Activated T-cell treated with anti-CD3 and anti-CD28 coated beads, Interleukin-2, amount 50 U/mL, for 72 hours (primary cell): ENCODE data around the gene CYBRD1. TPM values are rescaled to one million over a fixed set of nuclear protein-coding genes. Genes with fewer than 3 reads are reported as not detected.

ENCODE experiments used
- ATAC-seq, 2 donors: fragments of 150-1000 bp; cut with Tn5 transposase; replicated peaks in 1 of 2; 2 replicates each; pipeline ENCODE4 v1.10.0; 2021; ENCODE audit warnings: moderate library complexity in 2 of 2, mild to moderate bottlenecking in 1 of 2
- DNase-seq, 2 donors: peaks; one replicate each; pipeline ENCODE4 v3.0.0; 2021 to 2022; ENCODE audit warnings: mixed read lengths in 1 of 2
- H3K27ac Mint-ChIP-seq: one replicate; pipeline ENCODE4 v1.8.0; 2022; ENCODE audit warnings: mild to moderate bottlenecking, moderate library complexity, mixed read lengths
- H3K27me3 Mint-ChIP-seq: one replicate; pipeline ENCODE4 v1.8.0; 2022; ENCODE audit warnings: low read depth, mixed read lengths
- H3K36me3 Mint-ChIP-seq, 2 donors: one replicate each; pipeline ENCODE4 v1.8.0; 2022; ENCODE audit warnings: mixed read lengths in 2 of 2, mild to moderate bottlenecking in 1 of 2; ENCODE audit not compliant: insufficient read depth in 2 of 2
- H3K4me1 Mint-ChIP-seq: one replicate; pipeline ENCODE4 v1.8.0; 2022; ENCODE audit warnings: low read depth, mixed read lengths
- H3K4me3 Mint-ChIP-seq, 2 donors: one replicate each; pipeline ENCODE4 v1.8.0; 2022; ENCODE audit warnings: mild to moderate bottlenecking in 2 of 2, mixed read lengths in 2 of 2, moderate library complexity in 2 of 2
- H3K9me3 Mint-ChIP-seq, 2 donors: one replicate each; pipeline ENCODE4 v1.8.0; 2022; ENCODE audit warnings: mixed read lengths in 2 of 2
- total RNA-seq, 2 donors: library from RNA; stranded (reverse); gene quantifications; one replicate each; pipeline ENCODE4 v1.2.3, GENCODE V29; 2022

Gene CYBRD1, protein sequence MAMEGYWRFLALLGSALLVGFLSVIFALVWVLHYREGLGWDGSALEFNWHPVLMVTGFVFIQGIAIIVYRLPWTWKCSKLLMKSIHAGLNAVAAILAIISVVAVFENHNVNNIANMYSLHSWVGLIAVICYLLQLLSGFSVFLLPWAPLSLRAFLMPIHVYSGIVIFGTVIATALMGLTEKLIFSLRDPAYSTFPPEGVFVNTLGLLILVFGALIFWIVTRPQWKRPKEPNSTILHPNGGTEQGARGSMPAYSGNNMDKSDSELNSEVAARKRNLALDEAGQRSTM
- total RNA-seq: 1 to 10 TPM; 1.1 to 3.2 TPM

DNA sequence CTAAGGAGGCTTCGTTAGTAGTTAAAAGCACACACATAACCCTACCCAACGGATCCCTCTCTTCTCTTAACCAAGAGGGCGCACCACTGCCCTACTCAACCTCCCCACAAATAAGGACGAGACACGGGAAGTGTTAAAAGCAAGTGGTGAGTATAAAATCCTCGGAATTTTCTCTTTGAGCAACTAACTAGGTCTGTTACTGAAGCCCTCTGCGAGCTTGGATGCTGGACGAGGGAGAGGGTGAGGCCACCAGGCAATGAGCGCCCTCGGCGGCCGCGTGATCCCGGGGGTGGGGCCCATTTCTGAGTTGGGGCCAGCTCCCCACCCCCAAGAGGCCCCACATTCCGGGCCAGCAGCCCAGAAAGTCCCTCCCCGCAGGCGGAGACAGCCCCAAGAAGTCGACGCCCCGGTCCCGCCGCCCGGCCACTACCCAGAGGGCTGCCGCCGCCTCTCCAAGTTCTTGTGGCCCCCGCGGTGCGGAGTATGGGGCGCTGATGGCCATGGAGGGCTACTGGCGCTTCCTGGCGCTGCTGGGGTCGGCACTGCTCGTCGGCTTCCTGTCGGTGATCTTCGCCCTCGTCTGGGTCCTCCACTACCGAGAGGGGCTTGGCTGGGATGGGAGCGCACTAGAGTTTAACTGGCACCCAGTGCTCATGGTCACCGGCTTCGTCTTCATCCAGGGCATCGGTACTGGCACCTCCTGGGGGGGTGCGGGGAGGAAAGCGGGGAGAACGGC lies at the start of gene CYBRD1:
TSS of gene CYBRD1 (plus strand) at position 423 of the 736 bp plus-strand sequence. CDS start at position 495, 72 bp downstream.
- H3K36me3 Mint-ChIP-seq: peaks cover 0 to 1% of the 10 kb centered on the region in 2 donors

GRCh38 chr2:171475979-171476378 lies 46.3 kb upstream of the CYBRD1 start:
- Mint-ChIP-seq H3K4me1 (no peaks in the 10 kb centered on the region), H3K27me3 (no peaks in the 10 kb centered on the region), H3K4me3 (no peak overlapping the region), H3K36me3 (peaks cover 5 to 13% of the 10 kb centered on the region in 2 donors), H3K27ac (no peak overlapping the region), H3K9me3 (no peaks in the 10 kb centered on the region)
- DNase-seq (no peak), ATAC-seq (no peak)

More for the DNA sequence above, at the start of gene CYBRD1:
- Mint-ChIP-seq H3K27me3 (peaks cover 50% of the 10 kb centered on the region), H3K9me3 (no peaks in the 10 kb centered on the region), H3K4me1 (peaks cover 10% of the 10 kb centered on the region), H3K27ac (peak within 1 kb of the TSS; percentile 16), H3K4me3 (peak within 1 kb of the TSS; percentile 86 to 89)
- DNase-seq: peak; percentile 35 to 49
- peak; percentile 66 to 67 for ATAC-seq

DNA sequence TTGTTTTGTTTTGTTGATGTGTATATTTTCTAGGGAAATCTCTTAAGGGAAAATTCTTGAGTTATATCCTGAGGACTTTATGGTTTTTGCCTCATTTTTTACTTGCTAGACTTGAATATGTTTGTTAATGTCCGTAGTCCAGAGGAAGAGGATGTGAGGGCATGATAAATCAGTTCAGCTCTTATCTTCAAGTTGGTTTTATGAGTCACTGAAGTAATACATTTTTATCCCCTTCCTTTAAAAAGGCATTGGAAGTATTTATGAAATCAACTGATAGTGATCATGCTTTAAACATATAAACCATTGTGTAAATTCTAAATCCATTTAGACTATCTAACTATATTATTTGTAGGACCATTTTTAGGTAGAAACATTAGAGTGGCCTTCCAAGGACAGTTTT lies 43.9 kb upstream of the CYBRD1 start:
- no peak overlapping the region for H3K27ac Mint-ChIP-seq
- no peaks in the 10 kb centered on the region for H3K4me1 Mint-ChIP-seq
- H3K4me3 Mint-ChIP-seq: no peak overlapping the region
- DNase-seq (no peak), ATAC-seq (no peak)
- no peaks in the 10 kb centered on the region for H3K27me3 Mint-ChIP-seq
- peaks cover 3 to 12% of the 10 kb centered on the region in 2 donors for H3K36me3 Mint-ChIP-seq
- no peaks in the 10 kb centered on the region for H3K9me3 Mint-ChIP-seq

- ATAC-seq (peak; percentile 27 to 55), DNase-seq (peak in 1 of 2 donors; percentile 1)
- H3K27ac Mint-ChIP-seq: no peak overlapping the region
- H3K27me3 Mint-ChIP-seq: no peaks in the 10 kb centered on the region
- H3K36me3 Mint-ChIP-seq: peaks cover 3 to 11% of the 10 kb centered on the region in 2 donors
- H3K4me1 Mint-ChIP-seq: no peaks in the 10 kb centered on the region
- no peaks in the 10 kb centered on the region for H3K9me3 Mint-ChIP-seq
- no peak overlapping the region for H3K4me3 Mint-ChIP-seq
Measured at GRCh38 chr2:171479154-171479814, 43.0 kb upstream of the CYBRD1 start.

DNA sequence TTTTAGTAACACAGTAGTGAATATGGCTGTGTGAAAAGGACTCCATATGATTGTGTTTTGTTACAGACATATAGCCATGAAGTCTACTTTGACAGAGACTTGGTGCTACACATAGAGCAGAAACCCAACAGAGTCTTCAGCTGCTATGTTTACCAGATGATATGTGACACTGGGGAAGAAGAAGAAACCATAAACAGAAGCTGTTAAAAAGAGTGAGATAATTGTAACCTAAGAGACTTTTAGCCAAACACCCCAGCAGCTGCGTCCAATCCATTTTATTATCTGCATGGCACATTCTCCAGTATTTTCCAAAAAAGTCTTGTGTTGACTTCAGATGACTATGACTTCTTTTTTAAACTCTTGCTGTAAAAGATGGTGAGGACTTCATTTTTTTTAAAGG lies 41.4 kb upstream of the CYBRD1 start:
- Mint-ChIP-seq H3K4me1 (no peaks in the 10 kb centered on the region), H3K27me3 (no peaks in the 10 kb centered on the region), H3K27ac (no peak overlapping the region), H3K4me3 (no peak overlapping the region), H3K9me3 (no peaks in the 10 kb centered on the region), H3K36me3 (peaks cover 0 to 7% of the 10 kb centered on the region in 2 donors)
- no peak for ATAC-seq
- no peak for DNase-seq

DNA sequence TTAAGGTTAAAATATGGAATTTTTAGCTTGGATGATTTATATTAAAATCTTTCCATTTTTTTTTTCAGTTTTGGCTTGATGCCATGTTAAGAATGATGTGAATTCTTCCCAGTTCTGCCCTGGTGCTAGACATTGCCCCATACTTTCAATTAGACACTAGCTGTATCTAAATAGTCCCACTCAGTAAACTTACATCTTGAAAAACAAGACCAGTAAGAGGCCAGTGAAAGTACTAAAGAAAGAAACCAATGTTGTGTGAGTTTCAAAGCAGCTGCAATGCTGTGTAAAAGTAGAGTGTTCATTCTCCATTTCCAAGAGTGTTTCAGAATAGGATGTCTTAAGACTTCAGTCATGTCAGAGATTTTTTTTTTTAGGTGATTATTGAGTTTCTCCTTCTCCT lies 40.0 kb upstream of the CYBRD1 start:
- no peak overlapping the region for H3K4me3 Mint-ChIP-seq
- no peaks in the 10 kb centered on the region for H3K27me3 Mint-ChIP-seq
- no peaks in the 10 kb centered on the region for H3K9me3 Mint-ChIP-seq
- H3K36me3 Mint-ChIP-seq: peaks cover 0 to 9% of the 10 kb centered on the region in 2 donors
- no peaks in the 10 kb centered on the region for H3K4me1 Mint-ChIP-seq
- H3K27ac Mint-ChIP-seq: no peak overlapping the region
- ATAC-seq (no peak), DNase-seq (no peak)

DNA sequence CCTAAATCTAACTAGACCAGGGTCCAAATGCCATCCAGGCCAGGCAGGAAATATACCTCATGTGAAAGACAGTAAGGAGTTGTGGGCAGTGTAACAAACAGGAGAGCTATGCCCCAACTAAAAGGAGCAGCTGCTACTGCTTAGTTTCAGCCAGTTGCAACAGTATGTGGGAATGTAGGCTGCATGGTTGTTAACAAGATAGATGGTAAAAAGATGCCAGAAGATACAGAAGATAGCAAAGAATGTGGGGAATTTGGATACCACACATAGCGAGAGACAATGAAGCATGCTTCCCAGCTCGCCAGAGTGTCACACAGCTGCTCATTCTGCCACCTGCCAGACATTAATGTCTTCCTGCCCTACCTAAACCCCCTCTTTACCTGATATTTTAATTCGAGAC lies 39.4 kb upstream of the CYBRD1 start:
- no peaks in the 10 kb centered on the region for H3K4me1 Mint-ChIP-seq
- ATAC-seq (no peak), DNase-seq (no peak)
- no peaks in the 10 kb centered on the region for H3K27me3 Mint-ChIP-seq
- H3K36me3 Mint-ChIP-seq: peaks cover 0 to 14% of the 10 kb centered on the region in 2 donors
- H3K27ac Mint-ChIP-seq: no peak overlapping the region
- no peak overlapping the region for H3K4me3 Mint-ChIP-seq
- no peaks in the 10 kb centered on the region for H3K9me3 Mint-ChIP-seq

- H3K9me3 Mint-ChIP-seq: peaks cover 0 to 4% of the 10 kb centered on the region in 2 donors
- H3K27ac Mint-ChIP-seq: no peak overlapping the region
- H3K36me3 Mint-ChIP-seq: peaks cover 0 to 15% of the 10 kb centered on the region in 2 donors
- DNase-seq (no peak), ATAC-seq (no peak)
- H3K27me3 Mint-ChIP-seq: no peaks in the 10 kb centered on the region
- no peak overlapping the region for H3K4me3 Mint-ChIP-seq
- no peaks in the 10 kb centered on the region for H3K4me1 Mint-ChIP-seq
Measured at GRCh38 chr2:171483793-171484192, 38.5 kb upstream of the CYBRD1 start.

- no peak for DNase-seq
- Mint-ChIP-seq H3K4me3 (no peak overlapping the region), H3K36me3 (peaks cover 0 to 15% of the 10 kb centered on the region in 2 donors), H3K27ac (no peak overlapping the region), H3K9me3 (peaks cover 0 to 4% of the 10 kb centered on the region in 2 donors), H3K4me1 (no peaks in the 10 kb centered on the region), H3K27me3 (no peaks in the 10 kb centered on the region)
- ATAC-seq: no peak
Measured at GRCh38 chr2:171485116-171485515, 37.2 kb upstream of the CYBRD1 start.

GRCh38 chr2:171487201-171487600 lies 35.1 kb upstream of the CYBRD1 start:
- no peak overlapping the region for H3K27ac Mint-ChIP-seq
- DNase-seq: no peak
- H3K9me3 Mint-ChIP-seq: peaks cover 0 to 4% of the 10 kb centered on the region in 2 donors
- no peak for ATAC-seq
- H3K4me1 Mint-ChIP-seq: no peaks in the 10 kb centered on the region
- H3K27me3 Mint-ChIP-seq: no peaks in the 10 kb centered on the region
- no peak overlapping the region for H3K4me3 Mint-ChIP-seq
- H3K36me3 Mint-ChIP-seq: peaks cover 0 to 12% of the 10 kb centered on the region in 2 donors

GRCh38 chr2:171487803-171488259 lies 34.4 kb upstream of the CYBRD1 start:
- Mint-ChIP-seq H3K9me3 (peaks cover 0 to 4% of the 10 kb centered on the region in 2 donors), H3K4me3 (no peak overlapping the region), H3K27ac (no peak overlapping the region), H3K36me3 (peaks cover 0 to 12% of the 10 kb centered on the region in 2 donors), H3K4me1 (no peaks in the 10 kb centered on the region), H3K27me3 (no peaks in the 10 kb centered on the region)
- ATAC-seq (no peak), DNase-seq (no peak)

DNA sequence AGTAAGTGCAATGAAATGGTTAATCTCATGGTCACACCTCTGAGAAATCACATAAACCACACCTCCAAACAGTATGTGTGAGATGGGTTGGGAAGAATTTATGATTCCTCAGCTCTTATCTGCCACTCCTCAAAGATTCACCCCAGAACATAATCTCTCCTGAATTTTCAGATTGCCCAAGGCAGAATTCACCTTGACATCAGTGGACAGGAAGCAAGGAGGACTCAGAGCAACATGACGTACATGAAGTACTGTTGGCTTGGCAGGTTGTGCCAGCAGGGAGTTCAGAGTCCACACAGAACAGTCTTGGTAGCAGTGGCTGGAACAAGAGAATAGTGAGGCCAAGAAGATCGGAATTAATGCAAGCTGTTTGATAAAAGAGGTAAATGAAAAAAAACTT lies 31.7 kb upstream of the CYBRD1 start:
- no peak overlapping the region for H3K4me3 Mint-ChIP-seq
- no peak overlapping the region for H3K27ac Mint-ChIP-seq
- DNase-seq: no peak
- no peaks in the 10 kb centered on the region for H3K27me3 Mint-ChIP-seq
- H3K4me1 Mint-ChIP-seq: no peaks in the 10 kb centered on the region
- peaks cover 0 to 4% of the 10 kb centered on the region in 2 donors for H3K9me3 Mint-ChIP-seq
- peaks cover 0 to 11% of the 10 kb centered on the region in 2 donors for H3K36me3 Mint-ChIP-seq
- no peak for ATAC-seq

- peaks cover 0 to 13% of the 10 kb centered on the region in 2 donors for H3K36me3 Mint-ChIP-seq
- no peaks in the 10 kb centered on the region for H3K4me1 Mint-ChIP-seq
- no peaks in the 10 kb centered on the region for H3K27me3 Mint-ChIP-seq
- DNase-seq: no peak
- peaks cover under 1 to 4% of the 10 kb centered on the region in 2 donors for H3K9me3 Mint-ChIP-seq
- no peak overlapping the region for H3K27ac Mint-ChIP-seq
- ATAC-seq: no peak
- H3K4me3 Mint-ChIP-seq: no peak overlapping the region
Measured at GRCh38 chr2:171491292-171491691, 31.0 kb upstream of the CYBRD1 start.
